GM19043 (cell line): ENCODE results near the gene GON4L.
"Not testable (repeated sequence)": the region's sequence is repeated elsewhere in the genome, so short reads cannot be mapped to it uniquely, and the experiment has no call there.

ENCODE experiments used
- ATAC-seq: cut with Tn5 transposase; IDR thresholded peaks from one replicate; pipeline ENCODE4 v1.9.1; 2021; ENCODE audit warnings: low read depth; ENCODE audit not compliant: unreplicated experiment

GON4L gene

DNA sequence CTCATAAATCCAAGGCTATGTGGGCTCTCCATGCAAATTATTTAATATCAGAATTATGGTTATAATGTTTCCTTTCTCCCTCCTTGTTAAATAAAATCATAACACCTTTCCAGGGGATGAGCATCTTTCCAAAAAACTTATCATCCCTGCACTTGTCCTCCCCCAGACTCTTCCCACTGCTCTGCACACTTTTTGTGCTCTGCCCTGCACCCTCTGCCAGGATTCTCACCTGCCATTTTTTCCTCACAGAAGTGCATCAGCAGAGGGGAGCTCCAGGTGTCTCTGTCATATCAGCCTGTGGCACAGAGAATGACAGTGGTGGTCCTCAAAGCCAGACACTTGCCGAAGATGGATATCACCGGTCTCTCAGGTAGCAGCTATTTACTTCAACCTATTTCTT is 23.2 kb upstream of the GON4L start:
- ATAC-seq: no peak

DNA sequence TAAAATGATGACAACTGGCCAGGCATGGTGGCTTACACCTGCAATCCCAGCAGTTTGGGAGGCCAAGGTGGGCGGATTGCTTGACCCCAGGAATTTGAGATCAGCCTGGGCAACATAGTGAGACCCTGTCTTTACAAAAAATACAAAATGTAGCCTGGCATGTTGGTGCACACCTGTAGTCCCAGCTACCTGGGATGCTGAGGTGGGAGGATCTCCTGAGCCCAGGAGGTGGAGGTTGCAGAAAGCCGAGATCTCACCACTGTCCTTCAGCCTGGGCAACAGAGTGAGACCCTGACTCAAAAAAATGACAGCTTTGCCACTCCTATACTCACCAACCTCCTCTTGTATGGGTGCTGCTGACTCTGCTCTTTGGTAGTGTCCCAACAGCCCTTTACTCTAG is 20.9 kb upstream of the GON4L start:
- no peak for ATAC-seq

DNA sequence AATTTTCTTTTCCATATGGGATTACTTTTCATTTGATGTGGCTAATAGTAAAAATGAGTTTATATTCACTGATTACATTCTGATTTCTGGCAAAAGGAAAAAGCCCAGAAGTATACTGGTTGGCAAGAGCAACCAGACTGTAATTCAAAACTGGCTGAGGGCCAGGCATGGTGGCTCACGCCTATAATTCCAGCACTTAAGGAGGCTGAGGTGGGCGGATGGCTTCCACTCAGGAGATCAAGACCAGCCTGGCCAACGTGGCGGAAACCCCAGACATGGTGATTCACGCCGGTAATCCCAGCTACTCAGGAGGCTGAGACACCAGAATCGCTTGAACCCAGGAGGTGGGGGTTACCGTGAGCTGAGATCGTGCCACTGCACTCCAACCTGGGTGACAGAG is 16.8 kb upstream of the GON4L start:
- no peak for ATAC-seq

DNA sequence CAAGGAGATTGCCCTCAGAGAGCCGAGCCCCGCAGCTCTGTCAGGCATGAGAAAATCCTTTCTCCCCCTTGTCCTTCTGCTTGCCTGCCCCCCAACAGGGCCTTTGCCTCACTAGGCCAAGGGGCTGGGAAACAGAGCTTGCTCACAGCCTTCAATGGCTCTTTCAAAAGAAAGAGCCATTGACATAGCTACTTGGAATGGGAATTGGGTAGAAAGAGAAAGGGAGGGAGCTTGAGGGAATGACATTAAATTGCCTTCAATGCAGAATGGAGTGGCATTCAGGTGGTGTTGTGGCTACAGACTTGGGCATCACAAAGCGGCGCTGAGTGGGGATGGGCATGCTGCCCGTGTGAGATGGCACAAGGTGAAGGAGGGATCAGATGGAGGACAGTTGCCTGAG is 15.5 kb upstream of the GON4L start:
- no peak for ATAC-seq

- no peak for ATAC-seq
These were observed 14.4 kb upstream of the GON4L start for GRCh38 chr1:155871390-155871789.

DNA sequence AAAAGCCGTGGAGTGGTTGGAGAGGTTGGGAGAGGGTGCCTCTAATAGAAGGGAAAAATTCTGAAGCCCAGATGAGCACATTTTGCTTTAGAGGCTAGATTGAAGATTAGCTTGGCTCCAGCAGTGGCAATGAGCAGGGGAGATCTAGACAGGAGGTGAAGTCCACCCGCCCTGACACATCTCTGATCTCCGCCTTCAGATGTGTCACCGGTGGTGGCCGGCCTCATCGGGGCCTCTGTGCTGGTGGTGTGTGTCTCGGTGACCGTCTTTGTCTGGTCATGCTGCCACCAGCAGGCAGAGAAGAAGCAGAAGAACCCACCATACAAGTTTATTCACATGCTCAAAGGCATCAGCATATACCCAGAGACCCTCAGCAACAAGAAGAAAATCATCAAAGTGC is 10.8 kb upstream of the GON4L start:
- ATAC-seq: no peak

DNA sequence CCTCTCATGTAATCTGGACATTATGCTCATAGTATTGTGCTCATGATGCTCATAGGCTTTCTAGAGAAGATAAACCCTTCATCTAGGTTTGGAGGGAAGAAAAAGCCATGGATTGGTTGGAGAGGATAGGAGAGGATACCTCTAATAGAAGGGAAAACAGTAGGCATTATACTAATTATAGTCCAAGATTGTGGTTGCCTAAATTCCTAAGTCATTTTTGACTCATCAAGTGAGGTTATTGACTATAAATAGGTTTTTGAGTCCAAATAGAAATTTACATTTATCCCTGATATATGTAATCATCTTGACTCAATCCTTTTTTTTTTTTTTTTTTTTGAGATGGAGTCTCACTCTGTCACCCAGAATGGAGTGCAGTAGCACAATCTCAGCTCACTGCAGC is 7.4 kb upstream of the GON4L start:
- no peak for ATAC-seq

DNA sequence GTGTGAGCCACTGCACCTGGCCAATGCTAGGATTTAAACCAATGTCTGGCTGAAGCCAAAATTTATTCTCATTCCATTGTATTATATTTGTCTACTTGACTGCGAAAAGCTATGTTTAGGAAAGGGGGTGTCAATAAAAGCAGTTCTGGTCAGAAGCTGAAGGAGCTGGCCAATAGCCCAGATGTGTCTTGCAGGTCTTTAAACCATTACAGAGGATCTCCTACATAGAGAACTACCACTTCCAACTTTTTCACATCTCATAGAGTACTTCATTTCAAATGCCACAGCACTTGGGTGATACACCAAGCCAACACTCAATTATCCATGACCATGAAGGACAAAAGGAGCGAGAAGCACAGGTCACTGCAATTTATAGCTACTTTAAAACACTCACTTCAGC is 4.9 kb upstream of the GON4L start:
- no peak for ATAC-seq

- no peak for ATAC-seq
These were observed 4.0 kb upstream of the GON4L start for GRCh38 chr1:155860970-155861510.

GRCh38 chr1:155859881-155860871 is 3.2 kb upstream of the GON4L start:
- ATAC-seq: no peak

- ATAC-seq: peak; percentile 62
These were observed 2.3 kb upstream of the GON4L start, which contains the start of gene SYT11 for GRCh38 chr1:155859234-155859829. Gene SYT11, plus strand, starts transcription at chr1:155859567. Its CDS starts 195 bp downstream, at chr1:155859762.

DNA sequence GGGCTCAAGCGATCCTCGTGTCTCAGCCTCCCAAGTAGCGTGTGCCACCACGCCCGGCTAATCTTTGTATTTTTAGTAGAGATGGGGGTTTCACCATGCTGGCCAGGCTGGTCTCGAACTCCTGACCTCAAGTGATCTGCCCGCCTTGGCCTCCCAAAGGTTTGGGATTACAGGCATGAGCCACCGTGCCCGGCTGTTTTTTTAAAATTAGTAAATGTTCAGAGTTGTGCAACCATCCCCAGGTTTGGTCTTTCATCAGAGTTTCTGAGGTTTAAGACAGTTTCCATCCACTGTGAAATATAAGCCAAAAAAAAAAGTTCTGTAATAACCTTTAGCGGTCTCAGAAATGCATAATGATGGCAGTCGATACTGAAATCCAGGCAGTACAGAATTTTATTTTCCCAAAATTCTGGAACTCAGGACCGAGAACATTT is 1.8 kb upstream of the GON4L start:
- no peak for ATAC-seq

DNA sequence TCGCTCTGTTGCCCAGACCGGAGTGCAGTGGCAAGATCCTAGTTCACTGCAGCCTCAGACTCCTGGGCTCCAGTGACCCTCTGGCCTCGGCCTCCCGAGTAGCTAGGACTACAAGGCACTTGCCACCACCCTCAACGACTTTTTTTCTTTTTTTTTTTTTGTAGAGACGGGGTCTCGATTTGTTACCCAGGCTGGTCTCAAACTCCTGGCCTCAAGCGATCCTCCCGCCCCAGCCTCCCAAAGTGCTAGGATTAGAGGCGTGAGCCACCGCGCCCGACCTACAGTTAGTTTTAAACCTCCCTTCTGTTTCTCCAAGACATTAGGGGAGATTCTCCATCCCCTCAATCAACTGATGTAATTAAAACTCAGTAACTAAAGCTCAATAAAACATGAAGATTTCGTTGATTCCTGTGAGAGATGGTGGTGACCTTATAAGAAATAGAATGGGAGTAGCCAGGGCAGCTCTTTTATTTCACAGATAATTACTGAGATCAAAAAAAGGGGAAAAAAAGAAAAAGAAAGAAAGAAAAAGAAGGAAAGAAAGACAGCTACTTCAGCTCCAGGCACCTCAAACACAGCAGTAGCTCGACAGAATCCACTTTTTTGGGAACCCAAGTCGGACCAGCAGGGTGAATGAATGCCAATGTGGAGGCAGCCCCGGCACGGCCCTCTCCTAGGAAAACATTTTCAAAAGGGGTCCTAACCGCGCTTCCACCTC is 598 bp downstream of the GON4L start:
- no peak for ATAC-seq

GRCh38 chr1:155850345-155850744 is 6.7 kb downstream of the GON4L start:
- ATAC-seq: no peak

GRCh38 chr1:155847823-155848529 is 9.0 kb downstream of the GON4L start:
- ATAC-seq: no peak

DNA sequence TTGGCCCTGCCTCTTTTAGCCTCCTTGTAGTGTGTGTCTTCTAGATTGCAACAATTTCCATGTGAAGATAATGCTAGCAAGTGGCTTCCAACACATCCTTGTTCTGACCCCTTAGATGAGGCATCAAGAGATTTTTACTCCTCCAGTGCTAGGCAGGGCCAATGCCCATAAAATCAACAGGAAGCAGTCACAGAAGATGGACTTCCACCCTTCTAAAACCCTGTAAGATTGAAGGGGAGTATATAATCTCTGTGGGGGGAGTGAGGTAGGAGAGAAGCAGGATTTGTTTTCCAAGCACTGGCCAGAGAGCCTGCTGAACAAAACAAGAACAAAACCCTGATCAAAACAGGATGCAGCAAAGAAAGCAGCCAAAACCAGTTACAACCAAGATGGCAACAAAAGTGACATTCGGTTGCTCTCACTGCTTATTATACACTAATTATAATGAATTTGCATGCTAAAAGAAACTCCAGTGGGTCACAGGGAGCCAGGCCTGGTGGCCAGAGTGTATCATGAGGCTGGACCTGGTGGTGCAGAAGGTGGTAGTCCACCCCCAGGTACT is 12.1 kb downstream of the GON4L start:
- ATAC-seq: no peak

DNA sequence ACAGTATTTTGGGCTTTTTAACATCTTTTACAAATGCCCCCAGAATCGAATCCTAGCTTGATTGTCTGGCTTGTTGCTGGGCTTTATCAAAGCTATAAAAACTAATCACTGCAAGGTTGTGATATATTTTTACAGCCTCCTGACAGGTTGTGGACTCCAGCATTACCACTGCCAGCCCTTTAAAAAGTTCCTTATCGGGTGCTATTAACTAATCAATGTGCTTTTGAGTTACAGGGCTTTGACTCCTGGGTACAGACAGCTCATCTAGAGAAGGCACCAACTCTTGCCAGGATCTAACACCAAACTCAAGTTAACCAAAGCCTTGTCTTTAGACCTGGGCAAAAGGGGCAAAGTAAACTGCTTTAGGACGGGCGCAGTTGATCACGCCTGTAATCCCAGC is 16.6 kb downstream of the GON4L start:
- ATAC-seq: no peak

DNA sequence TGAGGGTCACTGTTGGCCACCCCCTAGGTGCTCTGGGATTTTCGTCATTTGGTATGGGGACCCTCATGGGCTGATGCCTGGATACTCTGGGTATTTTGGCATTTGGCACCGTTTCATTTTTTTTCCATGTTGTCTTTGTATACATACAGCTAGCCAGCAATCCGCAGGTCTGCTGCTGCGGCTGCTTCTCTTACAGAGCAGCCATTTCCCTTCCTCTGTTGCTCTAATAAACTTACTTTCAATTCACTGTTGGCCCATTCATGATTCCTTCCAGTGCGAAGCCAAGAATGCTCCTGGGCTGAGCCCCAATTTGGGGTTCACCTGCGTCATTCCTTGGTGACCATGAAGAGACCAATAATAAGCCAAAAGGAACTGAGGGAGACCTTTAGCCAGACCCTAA is 21.5 kb downstream of the GON4L start:
- ATAC-seq: no peak

DNA sequence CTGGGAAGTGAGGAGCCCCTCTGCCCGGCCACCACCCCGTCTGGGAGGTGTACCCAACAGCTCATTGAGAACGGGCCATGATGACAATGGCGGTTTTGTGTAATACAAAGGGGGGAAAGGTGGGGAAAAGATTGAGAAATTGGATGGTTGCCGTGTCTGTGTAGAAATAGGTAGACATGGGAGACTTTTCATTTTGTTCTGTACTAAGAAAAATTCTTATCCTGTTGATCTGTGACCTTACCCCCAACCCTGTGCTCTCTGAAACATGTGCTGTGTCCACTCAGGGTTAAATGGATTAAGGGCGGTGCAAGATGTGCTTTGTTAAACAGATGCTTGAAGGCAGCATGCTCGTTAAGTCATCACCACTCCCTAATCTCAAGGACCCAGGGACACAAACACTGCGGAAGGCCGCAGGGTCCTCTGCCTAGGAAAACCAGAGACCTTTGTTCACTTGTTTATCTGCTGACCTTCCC is 22.1 kb downstream of the GON4L start:
- ATAC-seq: not testable (repeated sequence)
